SK-N-SH (cell line): ENCODE results near the gene OSBPL2. TPM values are rescaled to one million over a fixed set of nuclear protein-coding genes. Genes with fewer than 3 reads are reported as not detected.

Experiments used
- CTCF ChIA-PET: fragments of 300-600, 350-600 bp; formaldehyde crosslinking; extraction: SDS; loops from one replicate; lab custom pipeline; 2021; lab: Yijun Ruan, JAX
- POLR2A ChIA-PET: fragments of 350-600 bp; sonication (Branson Sonifier 250); formaldehyde crosslinking; extraction: SDS; loops from one replicate; lab custom pipeline; 2020; ENCODE audit warnings: antibody characterized with exemption, inconsistent platforms; lab: Yijun Ruan, JAX
- DNase-seq: peaks from one replicate; pipeline ENCODE4 v3.0.0; 2012
- H2AFZ ChIP-seq: fragments of 200-600 bp; sonication (generic); 2 replicates; pipeline ENCODE4 v1.8.1; 2016; ENCODE audit warnings: antibody characterized with exemption, mild to moderate bottlenecking, low read depth
- H3F3A ChIP-seq: fragments of 200-600 bp; sonication (generic); replicated peaks from 2 replicates; pipeline ENCODE3; 2016; ENCODE audit warnings: antibody characterized with exemption, mild to moderate bottlenecking; ENCODE audit not compliant: insufficient read depth
- H3K27ac ChIP-seq, 2 experiments: fragments of 200-500 bp in 1 of 2; fragments of 200-600 bp in 1 of 2; sonication (Bioruptor generic) in 1 of 2; sonication (generic), shearing (Covaris generic) in 1 of 2; 2 replicates each; pipeline versions ENCODE4 v1.5.1 to v1.6.1; 2014 to 2016; ENCODE audit warnings: low read depth in 2 of 2, inconsistent platforms in 1 of 2, low read length in 1 of 2, mild to moderate bottlenecking in 1 of 2, mixed read lengths in 1 of 2
- H3K27me3 ChIP-seq: fragments of 200-600 bp; sonication (generic), shearing (Covaris generic); 2 replicates; pipeline ENCODE4 v1.6.1; 2016; ENCODE audit warnings: mixed run types; ENCODE audit not compliant: insufficient read depth
- H3K36me3 ChIP-seq, 2 experiments: fragments of 200-500 bp in 1 of 2; fragments of 200-600 bp in 1 of 2; sonication (Bioruptor generic) in 1 of 2; sonication (generic) in 1 of 2; replicated peaks in 1 of 2; 2 replicates each; pipeline versions ENCODE3 to v1.5.1; 2014 to 2016; ENCODE audit warnings: low read length in 1 of 2, mild to moderate bottlenecking in 1 of 2; ENCODE audit not compliant: insufficient read depth in 2 of 2, control insufficient read depth in 1 of 2
- H3K4me1 ChIP-seq, 2 experiments: fragments of 200-500 bp in 1 of 2; fragments of 200-600 bp in 1 of 2; sonication (Bioruptor generic) in 1 of 2; sonication (generic), shearing (Covaris generic) in 1 of 2; 2 replicates each; pipeline versions ENCODE4 v1.5.1 to v1.6.1; 2014 to 2016; ENCODE audit warnings: low read depth in 1 of 2, low read length in 1 of 2, mixed run types in 1 of 2; ENCODE audit not compliant: insufficient read depth in 2 of 2, control insufficient read depth in 1 of 2
- H3K4me2 ChIP-seq: fragments of 200-600 bp; sonication (generic), shearing (Covaris generic); 2 replicates; pipeline ENCODE4 v1.6.1; 2017; ENCODE audit warnings: mixed run types
- H3K4me3 ChIP-seq, 2 experiments: fragments of 200-500 bp in 1 of 2; fragments of 200-600 bp in 1 of 2; sonication (Bioruptor generic) in 1 of 2; sonication (generic), shearing (Covaris generic) in 1 of 2; 2 replicates each; pipeline versions ENCODE4 v1.5.1 to v1.8.1; 2014 to 2016; ENCODE audit warnings: low read depth in 2 of 2, inconsistent platforms in 1 of 2, low read length in 1 of 2, mild to moderate bottlenecking in 1 of 2, mixed read lengths in 1 of 2, moderate library complexity in 1 of 2
- H3K79me2 ChIP-seq: fragments of 200-600 bp; sonication (generic); 2 replicates; pipeline ENCODE4 v1.8.1; 2017; ENCODE audit warnings: mild to moderate bottlenecking; ENCODE audit not compliant: insufficient read depth
- H3K9ac ChIP-seq: fragments of 200-600 bp; sonication (generic); 2 replicates; pipeline ENCODE4 v1.6.1; 2017; ENCODE audit warnings: mixed run types
- H3K9me2 ChIP-seq: fragments of 200-600 bp; sonication (generic); 2 replicates; pipeline ENCODE4 v1.6.1; 2017; ENCODE audit warnings: mixed run types
- H3K9me3 ChIP-seq: fragments of 200-600 bp; sonication (generic); 2 replicates; pipeline ENCODE4 v1.6.1; 2017; ENCODE audit warnings: mixed run types, mild to moderate bottlenecking, moderate library complexity
- H4K20me1 ChIP-seq: fragments of 200-600 bp; sonication (generic); 2 replicates; pipeline ENCODE4 v1.6.1; 2017; ENCODE audit warnings: mild to moderate bottlenecking, mixed run types; ENCODE audit not compliant: insufficient read depth
- CTCF ChIP-seq: fragments of 200-600 bp; sonication (generic); IDR thresholded peaks from 2 replicates; pipeline ENCODE4 v1.6.1; 2017; ENCODE audit warnings: antibody characterized with exemption, mild to moderate bottlenecking, moderate library complexity
- EP300 ChIP-seq, 2 experiments: IDR thresholded peaks; 2 replicates each; pipeline versions ENCODE4 v1.4.0 to v1.6.1; 2012; ENCODE audit warnings: borderline replicate concordance in 1 of 2, low read depth in 1 of 2, low read length in 1 of 2
- EZH2phosphoT487 ChIP-seq: fragments of 200-600 bp; sonication (generic); IDR thresholded peaks from 2 replicates; pipeline ENCODE4 v1.6.1; 2017; ENCODE audit warnings: low read depth, mixed run types, mild to moderate bottlenecking, antibody characterized with exemption, moderate library complexity, borderline replicate concordance
- FOSL2 ChIP-seq: IDR thresholded peaks from 2 replicates; pipeline ENCODE4 v1.4.0; 2012; ENCODE audit warnings: low read depth, mild to moderate bottlenecking, moderate library complexity, borderline replicate concordance
- FOXM1 ChIP-seq: IDR thresholded peaks from 2 replicates; pipeline ENCODE4 v1.4.0; 2012; ENCODE audit warnings: low read depth, mild to moderate bottlenecking
- MAX ChIP-seq: IDR thresholded peaks from 2 replicates; pipeline ENCODE4 v1.4.0; 2012; ENCODE audit warnings: low read depth
- MEF2A ChIP-seq: IDR thresholded peaks from 2 replicates; pipeline ENCODE4 v1.4.0; 2012; ENCODE audit warnings: low read depth, borderline replicate concordance
- PBX3 ChIP-seq: IDR thresholded peaks from 2 replicates; pipeline ENCODE4; 2012
- POLR2AphosphoS5 ChIP-seq: IDR thresholded peaks from 2 replicates; pipeline ENCODE4 v1.6.1; 2012; ENCODE audit warnings: low read depth, low read length
- RAD21 ChIP-seq: IDR thresholded peaks from 2 replicates; pipeline ENCODE4 v1.6.1; 2012; ENCODE audit warnings: mild to moderate bottlenecking, low read length
- RFX5 ChIP-seq: IDR thresholded peaks from 2 replicates; pipeline ENCODE4 v1.6.1; 2012; ENCODE audit warnings: mild to moderate bottlenecking, improper control_type of control experiment, low read length
- RXRA ChIP-seq: IDR thresholded peaks from 2 replicates; pipeline ENCODE4 v1.4.0; 2012; ENCODE audit warnings: low read depth, mild to moderate bottlenecking, borderline replicate concordance
- SMC3 ChIP-seq: IDR thresholded peaks from 2 replicates; pipeline ENCODE4 v1.6.1; 2012; ENCODE audit warnings: low read depth, low read length, improper control_type of control experiment
- TCF12 ChIP-seq: IDR thresholded peaks from 2 replicates; pipeline ENCODE4 v1.4.0; 2012
- TEAD4 ChIP-seq: IDR thresholded peaks from 2 replicates; pipeline ENCODE4 v1.4.0; 2012; ENCODE audit warnings: mild to moderate bottlenecking, borderline replicate concordance; ENCODE audit not compliant: insufficient read depth
- USF1 ChIP-seq: IDR thresholded peaks from 2 replicates; pipeline ENCODE4 v1.4.0; 2012; ENCODE audit warnings: low read depth, borderline replicate concordance
- WGBS: methylation state at CpG from one replicate; pipeline ENCODE4 v1.1.6; 2017; ENCODE audit warnings: low lambda C conversion rate; 5-methylcytosine and 5-hydroxymethylcytosine counted together
- polyA plus RNA-seq, 3 experiments: library from polyadenylated mRNA; depleted of rRNA; stranded (reverse); fragments of >200 nt; gene quantifications; 2 replicates each; pipeline ENCODE4 v1.2.3, GENCODE V29; 2012

Gene OSBPL2
- polyA plus RNA-seq, 1 of the 3 experiments (the other 2 are of a cell fraction): 17.7 TPM

- CTCF ChIA-PET: interaction anchor here (1.8 kb wide), 1 partner anchor 72 kb away, joined by 5 read pairs; no protein-coding TSS in a partner anchor
- peaks cover 0 to 91% of the 10 kb centered on the region in 2 experiments for H3K36me3 ChIP-seq
These were observed 72.4 kb downstream of the OSBPL2 start for GRCh38 chr20:62310757-62311121.

More at GRCh38 chr20:62310757-62311121, 72.4 kb downstream of the OSBPL2 start:
- no peak overlapping the region for H3K27ac ChIP-seq
- peaks cover 14% of the 10 kb centered on the region for H3K79me2 ChIP-seq
- no peak for TF ChIP-seq EP300 (IDR thresholded peaks at IDR 0.05; ENCODE audit: borderline replicate concordance in 1 of 2, low read depth in 1 of 2, low read length in 1 of 2)
- TF ChIP-seq EZH2phosphoT487: no peak
- no peak for TF ChIP-seq RFX5
- no peak for TF ChIP-seq TCF12
- no peak for TF ChIP-seq PBX3
- no peak for TF ChIP-seq MAX
- no peak for TF ChIP-seq FOXM1
- TF ChIP-seq MEF2A: no peak
- TF ChIP-seq CTCF: no peak
- no peak for TF ChIP-seq FOSL2
- no peak for TF ChIP-seq USF1
- no peak for TF ChIP-seq SMC3
- TF ChIP-seq TEAD4: no peak
- no peak for TF ChIP-seq RXRA
- no peak for TF ChIP-seq RAD21
- TF ChIP-seq POLR2AphosphoS5: no peak
- peaks cover 13% of the 10 kb centered on the region for H3F3A ChIP-seq
- POLR2A ChIA-PET: no interaction called here
- H2AFZ ChIP-seq: no peak overlapping the region
- no peak overlapping the region for H3K4me2 ChIP-seq
- WGBS: 87% methylated on average over 13 of the region's 25 CpGs
- H3K27me3 ChIP-seq: no peaks in the 10 kb centered on the region
- peaks cover 28% of the 10 kb centered on the region for H4K20me1 ChIP-seq
- H3K4me1 ChIP-seq: peaks cover 0 to 3% of the 10 kb centered on the region in 2 experiments; a peak in 1 of 4 replicates
- H3K9me3 ChIP-seq: no peaks in the 10 kb centered on the region
- no peak overlapping the region for H3K4me3 ChIP-seq
- H3K9me2 ChIP-seq: no peaks in the 10 kb centered on the region
- H3K9ac ChIP-seq: no peak overlapping the region
- DNase-seq: no peak
